GM21360 (cell line): ENCODE measurements around the gene STYXL2.

Experiments
- ATAC-seq: cut with Tn5 transposase; IDR thresholded peaks from one replicate; pipeline ENCODE4 v1.9.1; 2021; ENCODE audit warnings: mild to moderate bottlenecking, moderate library complexity; ENCODE audit not compliant: unreplicated experiment

STYXL2 gene

DNA sequence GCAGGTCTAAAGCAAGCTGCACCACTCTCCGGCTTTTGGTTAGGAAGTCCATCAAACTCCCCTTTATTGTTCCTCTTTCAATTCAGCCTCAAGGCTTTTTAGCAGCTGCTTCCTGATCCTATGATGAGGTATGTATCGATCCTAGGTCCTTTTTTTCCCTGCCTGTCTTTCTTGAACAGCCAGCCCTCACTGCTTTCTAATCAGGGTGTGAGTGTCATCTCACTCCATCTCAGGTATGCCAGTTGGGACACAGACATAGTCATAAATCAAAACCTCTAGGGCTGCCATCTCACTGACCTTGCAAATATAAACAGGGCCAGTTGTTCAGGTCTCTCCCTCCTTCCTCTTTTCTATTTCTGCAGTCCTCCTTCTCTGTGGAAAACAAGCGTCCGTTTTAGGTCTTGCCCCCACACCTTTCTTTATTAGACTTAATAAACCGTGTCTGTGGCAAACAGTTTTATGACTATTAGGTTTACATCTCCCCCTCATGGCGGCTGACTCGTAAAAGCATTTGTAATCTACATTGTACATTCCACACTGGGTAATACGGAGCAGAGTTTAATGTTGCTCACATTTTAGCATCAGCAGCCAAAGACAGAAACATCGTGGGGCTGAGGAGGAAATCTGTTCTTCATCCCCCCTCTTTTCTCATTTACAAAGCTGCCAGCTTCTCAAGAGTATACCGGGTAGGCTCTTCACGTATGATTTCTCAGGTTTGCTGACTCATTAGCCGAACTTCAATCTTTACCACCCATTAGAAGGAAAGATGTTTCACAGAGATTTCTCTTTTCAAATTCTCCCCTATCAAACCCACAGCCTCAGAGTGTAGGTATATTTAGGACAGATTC, 11.6 kb downstream of the STYXL2 start:
- ATAC-seq = no peak

DNA sequence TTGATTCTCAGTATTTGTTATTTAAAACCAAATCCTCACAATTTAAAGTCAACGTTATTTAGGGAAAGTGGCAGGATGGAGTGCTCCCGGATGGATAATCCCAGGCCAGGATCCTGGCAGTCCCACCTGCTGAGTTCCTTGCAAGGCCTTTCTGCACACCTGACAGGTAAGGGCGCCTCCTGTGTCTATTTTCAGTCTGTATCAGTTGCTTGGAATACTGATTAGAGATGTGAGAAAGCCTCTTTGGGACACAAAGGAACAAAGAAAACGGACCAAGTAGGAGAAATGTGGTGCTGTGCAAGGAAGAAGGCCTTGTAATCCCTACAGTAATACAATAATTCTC, 12.2 kb downstream of the STYXL2 start:
- ATAC-seq = no peak

DNA sequence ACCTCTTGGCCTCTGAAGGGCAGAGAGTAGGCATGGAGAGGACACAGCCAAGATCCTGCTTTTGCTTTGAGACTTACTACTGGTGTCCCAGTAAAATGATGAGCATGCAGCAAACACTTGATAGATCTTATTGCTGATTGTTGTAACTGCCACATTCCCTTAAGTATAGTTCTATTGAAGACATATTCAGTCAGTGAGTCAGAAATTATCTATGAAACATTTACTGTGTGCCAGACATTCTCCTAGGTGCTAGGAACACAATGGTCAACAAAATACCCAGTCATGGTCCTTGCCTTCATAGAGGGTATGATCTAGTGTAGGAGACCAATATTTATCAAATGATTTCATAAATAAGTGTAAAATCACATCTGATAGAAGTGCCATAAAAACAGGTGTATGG, 13.6 kb downstream of the STYXL2 start:
- no peak for ATAC-seq

DNA sequence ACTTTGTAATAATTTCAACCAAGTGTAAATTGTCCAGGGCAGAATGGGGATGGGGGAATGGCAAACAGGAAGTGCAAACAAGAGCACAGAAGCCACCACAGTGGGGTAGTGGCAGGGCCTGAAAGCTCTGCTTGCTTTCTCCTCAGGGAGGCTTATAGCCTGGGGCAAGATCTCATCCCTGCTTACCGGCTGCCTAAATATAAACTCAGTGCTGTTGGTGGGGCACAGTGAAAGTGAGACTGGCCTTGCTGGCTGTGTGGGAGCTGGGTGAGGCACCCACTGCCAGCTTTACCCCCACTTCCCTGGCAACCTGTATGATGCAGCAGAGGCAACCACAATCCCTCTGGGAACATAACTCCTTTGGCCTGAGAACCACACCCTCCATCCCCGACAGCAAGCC, 15.2 kb downstream of the STYXL2 start:
- no peak for ATAC-seq

DNA sequence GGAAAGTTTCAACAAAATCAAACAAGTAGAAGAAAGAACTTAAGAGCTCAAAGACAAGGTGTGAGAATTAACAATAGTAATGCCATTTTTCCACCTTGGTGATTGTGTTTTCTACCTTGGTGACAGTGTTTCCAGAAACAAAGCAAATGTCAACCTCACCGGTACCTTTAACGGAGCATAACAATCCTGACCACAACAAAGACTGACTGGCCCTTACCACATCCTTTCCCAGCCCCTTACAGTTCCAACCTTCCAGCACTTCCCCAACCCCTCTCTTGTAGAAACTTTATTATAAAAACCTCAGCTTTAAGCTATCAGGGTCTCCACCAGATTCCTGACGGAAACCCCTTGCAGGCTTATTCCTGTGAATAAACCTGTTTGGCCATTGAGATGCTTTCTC, 16.7 kb downstream of the STYXL2 start:
- ATAC-seq = peak; percentile 73

DNA sequence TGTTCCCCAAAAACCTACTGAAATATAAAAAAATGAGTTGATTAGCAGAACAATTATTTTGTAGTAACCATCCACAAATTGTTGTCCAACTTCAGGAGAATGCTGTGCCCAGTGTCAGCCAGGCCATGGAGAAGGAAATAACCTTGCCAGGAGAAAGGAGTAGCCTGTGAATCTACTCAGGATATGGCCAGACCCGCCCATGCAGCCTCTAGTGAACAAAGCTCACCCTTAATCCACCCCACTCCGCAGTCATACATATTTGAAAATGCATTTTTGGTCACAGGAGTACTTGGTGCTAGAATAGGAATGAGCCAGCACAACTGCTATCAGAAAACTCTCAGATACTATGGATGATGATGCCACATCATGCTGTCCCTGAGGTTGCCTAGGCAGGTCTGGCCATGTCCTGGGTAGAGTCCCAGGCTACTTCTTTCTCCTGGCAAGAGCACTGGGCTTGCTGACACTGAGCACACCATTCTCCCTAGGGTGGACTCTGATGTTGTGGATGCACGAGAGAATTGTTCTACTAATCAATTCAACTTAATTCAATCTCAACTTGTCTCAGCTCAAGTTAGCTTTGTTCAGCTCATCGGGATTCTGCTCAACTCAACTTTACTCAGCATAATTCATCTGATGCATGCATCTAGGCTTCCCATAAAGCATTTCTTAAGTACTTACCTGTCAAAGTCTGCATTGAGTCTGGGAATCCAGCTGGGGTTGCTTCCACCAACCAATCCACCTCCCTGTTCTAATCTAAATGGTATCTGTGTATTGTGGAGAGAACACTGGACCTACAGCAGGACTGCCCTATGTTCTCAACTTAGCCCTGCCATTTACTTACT, 18.2 kb downstream of the STYXL2 start:
- ATAC-seq = no peak

DNA sequence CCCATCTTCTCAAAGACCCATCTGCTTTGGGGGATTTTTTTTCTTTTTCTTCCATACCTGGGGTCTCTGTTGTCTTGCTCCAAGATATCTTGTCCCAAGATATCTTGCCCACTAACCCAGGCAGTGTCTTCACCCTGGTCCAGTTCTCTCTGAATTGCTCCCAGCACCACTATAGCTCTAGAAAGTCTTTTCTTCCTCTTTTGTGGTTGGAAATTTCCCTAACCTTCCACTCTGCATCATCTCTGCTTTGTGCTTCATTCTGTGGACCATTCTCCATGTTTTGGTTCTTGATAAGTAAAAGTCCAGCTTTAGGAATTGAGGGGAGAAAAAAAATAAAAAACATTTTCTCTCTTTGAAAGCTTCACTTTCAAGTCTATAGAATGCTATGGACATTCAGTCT, 20.9 kb downstream of the STYXL2 start:
- no peak for ATAC-seq

DNA sequence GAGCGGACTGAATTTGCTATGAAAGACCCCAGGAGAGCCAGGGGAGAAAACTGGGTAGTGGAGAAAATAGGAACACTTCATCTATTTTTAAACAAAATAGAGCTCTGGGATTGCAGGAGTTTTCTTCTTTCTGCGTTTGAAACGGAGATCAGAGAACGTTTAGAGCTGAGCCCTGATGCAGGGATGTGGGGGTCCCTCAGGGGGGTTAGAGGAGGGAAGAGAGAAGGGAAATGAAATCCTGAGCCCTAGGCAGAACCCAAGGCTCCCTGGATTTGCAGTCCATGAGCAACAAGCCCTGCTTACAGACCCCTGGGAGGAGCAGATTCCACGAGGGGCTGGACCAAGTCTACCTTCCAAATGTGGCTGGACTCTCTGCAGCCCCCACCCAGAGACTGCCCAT, 21.8 kb downstream of the STYXL2 start:
- ATAC-seq = no peak

DNA sequence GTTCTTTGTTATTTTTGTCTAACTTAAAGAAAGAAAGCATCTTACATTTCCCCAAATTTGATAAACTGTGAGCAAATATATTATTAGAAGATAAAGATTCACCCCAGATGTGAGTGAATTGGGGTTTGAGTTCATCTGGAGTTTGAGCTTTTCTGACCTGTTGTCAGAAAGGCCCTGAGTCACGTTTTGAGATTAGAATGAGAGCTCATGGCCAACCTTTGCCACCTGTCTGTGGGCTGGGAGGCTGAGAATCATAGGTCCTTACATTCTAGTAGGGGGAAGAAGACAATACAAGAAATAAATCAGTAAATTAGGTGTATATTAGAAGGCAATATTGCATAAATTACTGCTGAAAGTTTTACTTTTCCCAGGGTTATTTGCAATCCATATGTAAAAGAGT, 22.3 kb downstream of the STYXL2 start:
- ATAC-seq = no peak

DNA sequence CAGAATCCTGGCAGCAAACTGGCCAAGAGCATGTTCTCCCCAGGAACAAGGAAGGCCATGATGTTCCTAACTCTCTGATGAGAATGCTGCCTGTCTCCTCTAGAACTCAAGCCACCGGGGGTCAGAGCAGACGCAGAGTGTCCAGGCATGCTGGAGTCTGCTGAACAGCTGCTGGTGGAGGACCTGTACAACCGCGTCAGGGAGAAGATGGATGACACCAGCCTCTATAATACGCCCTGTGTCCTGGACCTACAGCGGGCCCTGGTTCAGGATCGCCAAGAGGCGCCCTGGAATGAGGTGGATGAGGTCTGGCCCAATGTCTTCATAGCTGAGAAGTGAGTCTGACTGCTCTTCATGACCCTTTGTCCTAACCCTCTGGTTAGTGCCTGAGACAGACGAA, 23.4 kb downstream of the STYXL2 start:
- no peak for ATAC-seq

DNA sequence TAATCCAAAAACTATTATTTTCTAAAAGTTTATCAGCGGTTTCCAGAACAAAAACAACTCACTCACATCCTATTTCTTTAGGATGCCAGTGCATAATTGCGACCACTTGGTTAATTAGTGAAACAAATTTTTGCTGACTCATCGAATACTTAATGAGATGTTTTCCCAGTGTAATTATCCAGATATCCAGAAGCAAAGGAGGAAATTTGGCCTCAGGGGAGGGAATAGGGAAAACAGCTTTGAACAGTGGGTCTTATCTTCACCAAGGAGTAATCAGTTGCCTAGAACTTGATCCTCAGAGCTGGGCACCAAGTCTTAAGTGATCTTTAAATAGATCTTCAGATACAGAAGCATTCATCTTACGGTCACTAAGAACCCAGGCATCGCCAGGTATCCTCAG, 24.3 kb downstream of the STYXL2 start:
- no peak for ATAC-seq

DNA sequence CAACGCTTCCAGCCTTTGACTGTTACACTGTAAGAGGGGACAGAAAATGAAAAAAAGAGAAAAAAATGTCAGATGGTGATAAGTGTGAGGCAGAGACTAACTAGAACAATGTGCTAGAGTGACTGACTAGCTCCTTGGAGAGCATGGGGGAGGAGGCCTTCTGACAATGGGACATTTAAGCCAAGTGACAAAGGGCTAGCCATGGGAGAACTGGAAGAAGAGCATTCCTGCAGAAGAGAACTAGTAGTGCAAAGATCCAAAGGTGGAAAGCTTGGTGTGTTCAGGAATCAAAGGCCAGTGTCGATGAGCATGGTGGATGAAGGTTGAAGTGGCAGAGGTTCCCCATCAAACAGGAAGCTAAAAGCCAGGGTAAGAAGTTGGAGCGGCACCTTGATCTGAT, 25.8 kb downstream of the STYXL2 start:
- no peak for ATAC-seq

DNA sequence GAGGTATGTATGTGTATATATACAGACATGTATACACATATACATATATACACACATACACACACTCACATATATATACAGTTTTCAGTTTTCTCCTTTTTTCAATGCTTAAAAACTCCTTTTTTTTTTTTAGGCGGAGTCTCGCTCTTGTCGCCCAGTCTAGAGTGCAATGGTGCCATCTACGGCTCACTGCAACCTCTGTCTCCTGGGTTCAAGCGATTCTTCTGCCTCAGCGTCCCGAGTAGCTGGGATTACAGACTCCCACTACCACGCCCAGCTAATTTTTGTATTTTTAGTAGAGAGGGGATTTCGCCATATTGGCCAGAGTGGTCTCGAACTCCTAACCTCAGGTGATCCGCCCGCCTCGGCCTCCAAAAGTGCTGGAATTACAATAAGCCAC, 27.0 kb downstream of the STYXL2 start:
- no peak for ATAC-seq

DNA sequence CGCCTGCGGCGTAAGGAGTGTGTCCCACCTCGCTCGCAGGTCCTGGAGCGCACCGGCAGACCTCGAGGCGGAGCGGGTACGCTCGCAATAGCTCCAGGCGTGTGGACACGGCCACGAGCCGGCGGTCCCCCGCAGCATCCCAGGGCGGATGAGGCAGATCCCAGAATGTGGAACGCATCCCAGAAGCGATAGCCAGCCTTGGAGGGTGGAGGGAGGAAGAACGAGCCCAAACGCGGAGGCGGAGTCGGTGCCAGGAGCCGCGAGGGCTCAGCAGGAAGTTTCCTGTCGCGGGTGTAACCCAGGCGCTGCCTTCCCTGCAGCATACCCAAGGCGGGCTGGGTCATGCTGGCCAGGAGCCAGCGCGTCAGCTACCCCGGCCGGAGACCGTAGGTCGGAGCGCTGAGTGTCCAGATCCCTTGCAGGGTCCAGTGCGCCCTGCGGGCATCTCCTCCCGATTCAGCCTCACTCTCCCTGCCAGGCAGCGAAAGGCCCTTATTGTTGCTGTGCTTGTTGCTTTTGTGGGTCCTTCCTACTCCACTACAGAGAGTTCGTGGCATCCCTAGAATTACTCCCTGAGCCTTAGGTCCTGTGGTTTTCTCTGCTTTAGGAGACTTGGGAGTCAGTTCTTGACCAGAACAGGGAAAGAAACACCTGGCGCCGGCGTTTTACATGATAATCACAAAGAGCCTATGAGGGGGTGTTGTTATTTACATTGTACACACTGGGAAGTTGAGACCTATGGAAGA, 27.7 kb downstream of the STYXL2 start:
- no peak for ATAC-seq

DNA sequence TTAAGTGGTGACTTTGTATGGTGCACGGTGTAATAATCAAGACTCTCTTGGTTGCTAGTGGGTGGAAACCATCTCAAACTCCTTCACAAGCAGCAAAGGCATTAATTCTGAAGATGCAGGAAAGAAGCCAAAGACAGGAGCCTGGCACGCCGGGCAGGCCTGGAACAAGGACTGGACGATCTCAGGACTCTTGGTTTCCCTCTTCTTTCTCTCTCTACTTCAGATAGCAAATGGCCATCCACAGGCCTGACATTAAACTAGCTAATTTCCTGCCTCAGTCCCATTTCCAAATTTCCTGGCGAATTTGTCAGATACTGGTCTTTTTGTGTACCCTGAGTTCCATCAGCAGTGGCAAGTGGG, 28.2 kb downstream of the STYXL2 start:
- ATAC-seq = no peak

DNA sequence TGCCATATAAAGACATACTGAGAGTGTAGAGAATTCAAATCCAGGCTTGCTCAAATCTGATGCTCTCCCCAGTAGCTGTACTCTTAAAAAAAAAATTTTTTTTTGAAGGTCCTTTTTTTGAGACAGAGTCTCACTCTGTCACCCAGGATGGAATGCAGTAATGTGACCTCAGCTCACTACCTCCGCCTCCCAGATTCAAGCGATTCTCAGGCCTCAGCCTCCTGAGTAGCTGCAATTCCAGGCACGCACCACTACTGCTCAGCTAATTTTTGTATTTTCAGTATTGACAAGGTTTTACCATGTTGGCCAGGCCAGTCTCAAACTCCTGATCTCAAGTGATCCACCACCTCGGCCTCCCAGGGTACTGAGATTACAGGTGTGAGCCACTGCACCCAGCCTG, 28.7 kb downstream of the STYXL2 start:
- no peak for ATAC-seq

DNA sequence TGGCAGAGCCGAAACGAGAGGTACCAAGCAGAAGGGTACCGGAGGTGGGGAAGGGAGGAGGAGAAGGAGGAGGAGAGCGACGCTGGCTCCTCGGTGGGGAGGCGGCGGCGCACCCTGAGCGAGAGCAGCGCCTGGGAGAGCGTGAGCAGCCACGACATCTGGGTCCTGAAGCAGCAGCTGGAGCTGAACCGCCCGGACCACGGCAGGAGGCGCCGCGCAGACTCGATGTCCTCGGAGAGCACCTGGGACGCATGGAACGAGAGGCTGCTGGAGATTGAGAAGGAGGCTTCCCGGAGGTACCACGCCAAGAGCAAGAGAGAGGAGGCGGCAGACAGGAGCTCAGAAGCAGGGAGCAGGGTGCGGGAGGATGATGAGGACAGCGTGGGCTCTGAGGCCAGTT, 32.4 kb downstream of the STYXL2 start:
- no peak for ATAC-seq

DNA sequence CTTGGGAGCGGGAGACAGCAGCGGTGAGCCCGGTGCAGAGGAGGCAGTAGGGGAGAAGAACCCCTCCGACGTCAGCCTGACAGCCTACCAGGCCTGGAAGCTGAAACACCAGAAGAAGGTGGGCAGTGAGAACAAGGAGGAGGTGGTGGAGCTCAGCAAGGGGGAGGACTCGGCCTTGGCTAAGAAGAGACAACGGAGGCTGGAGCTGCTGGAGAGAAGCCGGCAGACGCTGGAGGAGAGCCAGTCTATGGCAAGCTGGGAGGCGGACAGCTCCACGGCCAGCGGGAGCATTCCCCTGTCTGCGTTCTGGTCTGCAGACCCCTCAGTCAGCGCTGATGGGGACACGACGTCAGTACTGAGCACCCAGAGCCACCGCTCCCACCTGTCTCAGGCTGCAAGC, 32.9 kb downstream of the STYXL2 start:
- no peak for ATAC-seq

DNA sequence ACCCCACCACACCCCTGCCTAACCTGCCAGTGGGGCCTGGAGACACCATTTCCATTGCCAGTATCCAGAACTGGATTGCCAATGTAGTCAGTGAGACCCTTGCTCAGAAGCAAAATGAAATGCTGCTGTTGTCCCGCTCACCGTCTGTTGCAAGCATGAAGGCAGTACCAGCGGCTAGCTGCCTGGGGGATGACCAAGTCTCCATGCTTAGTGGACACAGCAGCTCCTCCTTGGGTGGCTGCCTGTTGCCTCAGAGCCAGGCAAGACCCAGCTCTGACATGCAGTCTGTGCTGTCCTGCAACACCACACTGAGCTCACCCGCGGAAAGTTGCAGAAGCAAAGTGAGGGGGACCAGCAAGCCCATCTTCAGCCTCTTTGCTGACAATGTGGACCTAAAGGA, 33.4 kb downstream of the STYXL2 start:
- ATAC-seq = no peak

DNA sequence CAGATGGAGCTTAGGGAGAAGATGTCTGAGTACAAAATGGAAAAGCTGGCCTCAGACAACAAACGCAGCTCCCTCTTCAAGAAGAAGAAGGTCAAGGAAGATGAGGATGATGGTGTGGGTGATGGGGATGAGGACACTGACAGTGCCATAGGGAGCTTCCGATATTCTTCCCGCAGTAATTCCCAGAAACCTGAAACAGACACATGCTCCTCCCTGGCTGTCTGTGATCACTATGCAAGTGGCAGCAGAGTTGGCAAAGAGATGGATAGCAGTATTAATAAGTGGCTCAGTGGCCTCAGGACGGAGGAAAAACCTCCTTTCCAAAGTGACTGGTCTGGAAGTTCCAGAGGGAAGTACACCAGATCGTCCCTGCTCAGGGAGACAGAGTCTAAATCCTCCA, 33.8 kb downstream of the STYXL2 start:
- no peak for ATAC-seq

DNA sequence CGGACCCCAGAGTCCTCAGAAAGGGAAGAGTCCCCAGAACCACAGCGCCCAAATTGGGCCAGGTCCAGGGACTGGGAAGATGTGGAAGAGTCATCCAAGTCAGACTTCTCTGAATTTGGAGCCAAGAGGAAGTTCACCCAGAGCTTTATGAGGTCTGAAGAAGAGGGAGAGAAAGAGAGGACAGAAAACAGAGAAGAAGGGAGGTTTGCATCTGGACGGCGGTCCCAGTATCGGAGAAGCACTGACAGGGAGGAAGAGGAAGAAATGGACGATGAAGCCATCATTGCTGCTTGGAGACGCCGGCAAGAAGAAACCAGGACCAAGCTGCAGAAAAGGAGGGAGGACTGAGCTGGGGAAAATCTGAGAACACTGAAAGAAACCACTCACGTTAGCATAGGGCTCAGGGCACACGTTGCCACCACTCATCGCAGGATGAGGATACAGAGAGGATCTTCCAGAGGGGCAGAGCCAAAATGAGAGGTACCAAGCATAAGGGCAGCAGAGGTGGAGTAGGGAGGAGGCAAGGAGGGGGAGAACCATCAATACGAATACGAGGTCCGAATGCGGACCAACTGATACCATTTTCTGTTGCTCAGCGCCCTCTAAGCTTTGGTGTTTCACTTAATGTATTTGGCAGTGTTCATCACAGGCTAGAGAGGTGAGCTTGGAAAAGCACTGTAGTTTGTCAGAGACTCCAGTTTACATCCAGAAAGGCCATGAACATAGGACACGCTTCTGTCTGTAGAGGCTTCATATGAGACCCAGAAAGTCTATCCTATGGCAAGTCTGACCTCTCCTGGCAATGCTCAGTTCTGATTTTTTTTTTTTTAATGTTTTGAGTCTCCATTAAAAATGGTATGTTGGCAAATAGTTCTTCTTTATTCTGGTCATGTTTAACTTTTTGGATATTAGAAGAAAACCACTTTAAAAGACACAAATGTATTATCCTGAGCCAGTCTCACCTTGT, 34.7 kb downstream of the STYXL2 start:
- ATAC-seq = no peak
